Activated naive CD4-positive, alpha-beta T cell treated with anti-CD3 and anti-CD28 coated beads, Interleukin-2, amount 50 U/mL, for 24 hours (primary cell): ENCODE measurements around the gene RNF10.
"Not testable (repeated sequence)": the region's sequence is repeated elsewhere in the genome, so short reads cannot be mapped to it uniquely, and the experiment has no call there.

Source experiments
- H3K27ac Mint-ChIP-seq: one replicate; pipeline ENCODE4 v1.8.0; 2021; ENCODE audit warnings: mild to moderate bottlenecking, mixed read lengths
- H3K27me3 Mint-ChIP-seq: one replicate; pipeline ENCODE4 v1.8.0; 2021; ENCODE audit warnings: mixed read lengths
- H3K36me3 Mint-ChIP-seq: one replicate; pipeline ENCODE4 v1.8.0; 2021; ENCODE audit warnings: mixed read lengths
- H3K4me1 Mint-ChIP-seq: one replicate; pipeline ENCODE4 v1.8.0; 2021; ENCODE audit warnings: mixed read lengths
- H3K4me3 Mint-ChIP-seq: one replicate; pipeline ENCODE4 v1.8.0; 2021; ENCODE audit warnings: mild to moderate bottlenecking, mixed read lengths
- H3K9me3 Mint-ChIP-seq: one replicate; pipeline ENCODE4 v1.8.0; 2021; ENCODE audit warnings: mixed read lengths

RNF10 gene

DNA sequence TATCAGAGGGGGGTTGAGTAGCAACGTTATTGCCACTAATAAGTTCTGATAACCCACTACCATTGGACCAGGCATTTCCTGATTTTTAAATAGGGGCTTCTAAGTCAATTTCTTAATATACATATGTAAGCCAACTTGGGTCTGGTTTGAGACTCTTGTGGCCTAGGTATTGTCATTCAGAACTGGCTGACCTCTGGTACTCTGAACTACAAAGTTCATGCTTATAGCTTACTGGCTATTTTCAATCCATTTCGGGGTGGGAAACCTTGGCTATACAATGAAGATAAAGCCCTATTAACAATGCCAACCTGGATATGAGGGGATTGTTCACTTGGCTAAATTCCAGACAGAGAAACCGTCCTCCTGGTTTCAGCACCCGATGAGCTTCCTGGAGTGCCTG, 29.6 kb upstream of the RNF10 start:
- Mint-ChIP-seq H3K9me3 (no peaks in the 10 kb centered on the region), H3K27me3 (no peaks in the 10 kb centered on the region), H3K4me3 (no peak overlapping the region), H3K27ac (no peak overlapping the region), H3K36me3 (peaks cover 6% of the 10 kb centered on the region), H3K4me1 (peaks cover 6% of the 10 kb centered on the region)

DNA sequence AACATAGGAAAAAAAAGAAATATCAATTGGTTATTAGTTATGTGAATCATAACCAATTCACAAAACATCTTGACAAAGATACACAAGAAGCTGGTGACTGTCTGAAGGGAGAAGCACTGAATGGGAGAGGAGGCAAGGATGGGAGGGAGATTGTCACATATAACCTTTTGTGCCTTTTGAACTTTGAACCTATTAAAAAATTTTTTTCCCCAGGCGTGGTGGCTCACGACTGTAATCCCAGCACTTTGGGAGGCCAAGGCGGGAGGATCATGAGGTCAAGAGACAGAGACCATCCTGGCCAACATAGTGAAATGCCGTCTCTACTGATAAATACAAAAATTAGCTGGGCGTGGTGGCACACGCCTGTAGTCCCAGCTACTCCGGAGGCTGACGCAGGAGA, 25.6 kb upstream of the RNF10 start:
- peaks cover 7% of the 10 kb centered on the region for H3K36me3 Mint-ChIP-seq

DNA sequence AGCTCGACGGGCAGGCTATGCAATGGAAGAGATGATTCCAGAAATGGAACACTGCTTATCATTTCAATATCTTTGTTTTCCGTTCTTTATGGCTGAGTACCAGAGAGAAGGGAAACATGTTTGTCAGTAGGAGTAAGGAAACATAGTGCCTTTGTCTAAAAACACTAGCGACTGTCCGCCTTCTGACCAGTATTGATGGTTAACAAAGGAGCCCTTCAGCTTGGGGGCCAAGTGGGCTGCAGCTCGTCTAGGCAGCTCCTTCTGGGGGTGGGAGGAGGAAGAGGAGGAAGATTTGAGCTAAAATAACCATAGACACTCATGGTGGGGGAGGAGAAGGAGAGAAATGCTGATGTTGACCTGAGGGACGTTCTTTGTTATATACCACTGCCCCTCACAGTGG, 20.2 kb upstream of the RNF10 start:
- no peaks in the 10 kb centered on the region for H3K27me3 Mint-ChIP-seq
- no peak overlapping the region for H3K4me3 Mint-ChIP-seq
- H3K4me1 Mint-ChIP-seq = peaks cover 3% of the 10 kb centered on the region
- H3K9me3 Mint-ChIP-seq = no peaks in the 10 kb centered on the region
- peaks cover 11% of the 10 kb centered on the region for H3K36me3 Mint-ChIP-seq
- no peak overlapping the region for H3K27ac Mint-ChIP-seq

More for the DNA sequence above, 25.6 kb upstream of the RNF10 start:
- Mint-ChIP-seq H3K27ac (no peak overlapping the region), H3K9me3 (no peaks in the 10 kb centered on the region), H3K4me1 (no peaks in the 10 kb centered on the region), H3K27me3 (no peaks in the 10 kb centered on the region), H3K4me3 (no peak overlapping the region)

DNA sequence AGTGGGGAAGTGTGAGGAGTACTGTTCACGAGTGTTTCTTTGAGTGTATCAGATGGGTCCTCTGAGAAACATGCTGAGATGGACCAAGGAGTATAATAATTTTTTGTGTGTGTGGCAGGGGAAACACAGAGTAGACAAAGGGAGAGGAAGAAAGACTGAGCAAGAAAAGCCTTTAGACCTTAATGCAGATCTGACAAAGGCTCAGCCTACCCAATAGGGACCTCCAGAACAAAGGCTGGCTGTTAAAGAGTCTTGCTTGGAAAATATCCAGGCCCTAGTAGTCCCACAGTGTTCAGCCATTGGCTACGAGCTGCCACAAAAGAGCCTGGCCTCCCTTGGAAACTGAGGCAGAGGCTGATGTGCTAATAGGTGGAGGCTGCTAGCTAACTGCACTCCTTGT, 18.7 kb upstream of the RNF10 start:
- Mint-ChIP-seq H3K27me3 (no peaks in the 10 kb centered on the region), H3K27ac (no peak overlapping the region), H3K36me3 (peaks cover 8% of the 10 kb centered on the region), H3K9me3 (no peaks in the 10 kb centered on the region), H3K4me1 (peaks cover 3% of the 10 kb centered on the region), H3K4me3 (no peak overlapping the region)

DNA sequence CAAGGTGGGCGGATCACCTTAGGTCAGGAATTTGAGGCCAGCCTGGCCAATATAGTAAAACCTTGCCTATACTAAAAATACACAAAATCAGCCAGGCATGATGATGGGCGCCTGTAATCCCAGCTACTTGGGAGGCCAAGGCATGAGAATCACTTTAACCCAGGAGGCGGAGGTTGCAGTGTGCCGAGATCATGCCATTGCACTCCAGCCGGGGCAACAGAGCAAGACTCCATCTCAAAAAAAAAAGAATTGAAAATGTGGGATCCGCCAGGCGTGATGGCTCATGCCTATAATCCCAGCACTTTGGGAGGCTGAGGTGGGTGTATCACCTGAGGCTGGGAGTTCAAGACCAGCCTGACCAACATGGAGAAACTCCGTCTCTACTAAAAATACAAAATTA, 14.8 kb upstream of the RNF10 start:
- not testable (repeated sequence) for H3K9me3 Mint-ChIP-seq, H3K36me3 Mint-ChIP-seq, H3K4me3 Mint-ChIP-seq, H3K27ac Mint-ChIP-seq, H3K27me3 Mint-ChIP-seq, H3K4me1 Mint-ChIP-seq

- Mint-ChIP-seq H3K9me3 (no peaks in the 10 kb centered on the region), H3K4me3 (no peak overlapping the region), H3K36me3 (peaks cover 2% of the 10 kb centered on the region), H3K27ac (no peak overlapping the region), H3K27me3 (no peaks in the 10 kb centered on the region), H3K4me1 (peaks cover 5% of the 10 kb centered on the region)
Observed at GRCh38 chr12:120522568-120522967, 11.6 kb upstream of the RNF10 start.

DNA sequence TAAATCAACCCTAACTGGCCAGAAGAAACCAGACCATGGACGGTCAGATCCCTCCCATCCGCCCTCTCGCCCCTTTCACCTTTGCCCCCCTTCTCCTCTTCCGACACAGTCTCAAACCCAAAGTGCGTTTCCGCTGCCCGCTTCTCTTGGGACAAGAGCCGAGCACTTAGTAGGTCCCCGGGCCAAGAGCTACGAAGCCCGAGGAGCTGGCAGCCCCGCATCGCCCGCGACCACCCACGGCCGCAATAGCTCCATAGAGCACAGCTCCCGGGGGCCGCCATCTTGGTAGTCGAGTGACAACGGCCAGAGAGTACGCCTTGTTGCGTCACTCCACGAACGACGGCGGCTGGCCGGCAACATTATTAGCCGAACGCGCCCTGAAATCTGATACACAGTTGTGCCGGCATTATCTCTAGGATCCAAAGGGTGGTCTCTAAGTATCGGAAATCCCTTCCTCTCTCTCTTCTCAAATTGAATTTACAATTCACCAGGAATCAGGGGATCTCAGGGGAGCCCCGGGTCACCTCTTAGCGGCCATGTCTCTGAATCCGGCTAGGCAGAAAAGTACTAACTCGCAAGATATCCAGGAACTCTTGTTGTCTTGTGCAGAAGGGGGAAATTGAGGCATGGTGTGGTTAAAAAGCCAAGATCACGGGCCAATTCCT, 5.2 kb upstream of the RNF10 start, which contains the start of gene COQ5:
Gene COQ5 (minus strand): TSS at position 298 of the 665 bp plus-strand sequence. CDS start 17 bp downstream, at position 281.
- peaks cover 20% of the 10 kb centered on the region for H3K4me1 Mint-ChIP-seq
- H3K36me3 Mint-ChIP-seq = peaks cover 2% of the 10 kb centered on the region
- no peaks in the 10 kb centered on the region for H3K27me3 Mint-ChIP-seq
- H3K9me3 Mint-ChIP-seq = no peaks in the 10 kb centered on the region
- peak within 1 kb of the TSS; percentile 100 for H3K4me3 Mint-ChIP-seq
- peak within 1 kb of the TSS; percentile 100 for H3K27ac Mint-ChIP-seq

- peaks cover 22% of the 10 kb centered on the region for H3K4me1 Mint-ChIP-seq
- H3K27me3 Mint-ChIP-seq = no peaks in the 10 kb centered on the region
- peaks cover 2% of the 10 kb centered on the region for H3K36me3 Mint-ChIP-seq
- H3K27ac Mint-ChIP-seq = peak overlapping the region; percentile 100
- H3K9me3 Mint-ChIP-seq = no peaks in the 10 kb centered on the region
- H3K4me3 Mint-ChIP-seq = peak overlapping the region; percentile 100
Observed at GRCh38 chr12:120529641-120530417, 4.3 kb upstream of the RNF10 start.

DNA sequence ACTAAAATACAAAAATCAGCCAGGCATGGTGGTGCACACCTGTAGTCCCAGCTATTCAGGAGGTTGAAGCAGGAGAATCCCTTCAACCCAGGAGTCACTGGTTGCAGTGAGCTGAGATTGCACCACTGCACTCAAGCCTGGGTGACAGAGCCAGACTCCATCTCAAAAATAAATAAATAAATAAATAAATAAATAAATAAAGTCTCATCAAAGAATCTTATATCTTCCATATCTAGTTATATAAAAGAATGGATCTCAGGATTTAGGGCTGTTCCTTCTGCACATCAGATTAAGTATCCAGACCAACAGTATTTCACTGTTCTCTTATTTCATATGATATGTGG, 3.8 kb upstream of the RNF10 start:
- not testable (repeated sequence) for H3K36me3 Mint-ChIP-seq, H3K27ac Mint-ChIP-seq

DNA sequence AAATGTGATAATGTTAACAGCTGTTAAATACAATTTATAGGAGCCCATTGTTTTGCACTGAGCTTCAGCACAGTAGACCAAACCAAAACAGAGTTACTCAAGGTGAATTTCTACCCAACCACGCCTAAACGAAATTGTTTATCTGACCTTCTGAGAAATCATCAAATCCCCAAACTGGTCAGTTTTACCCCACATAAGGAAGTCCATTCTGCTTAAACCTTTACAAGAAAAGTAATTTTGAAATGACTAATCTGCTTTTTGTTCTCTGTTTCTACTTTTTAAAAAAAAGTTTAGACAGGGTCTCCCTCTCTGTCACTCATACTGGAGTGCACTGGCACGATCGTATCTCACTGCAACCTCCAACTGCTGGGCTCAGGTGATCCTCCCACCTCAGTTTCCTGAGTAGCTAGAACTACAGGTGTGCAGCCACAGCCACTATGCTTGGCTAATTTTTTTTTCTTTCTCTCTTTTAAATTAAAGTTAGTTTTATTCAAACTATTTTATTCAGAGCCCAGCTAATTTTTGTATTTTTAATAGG, 1.4 kb upstream of the RNF10 start:
- Mint-ChIP-seq H3K36me3 (peaks cover 4% of the 10 kb centered on the region), H3K27ac (no peak overlapping the region), H3K27me3 (no peaks in the 10 kb centered on the region), H3K4me3 (no peak overlapping the region), H3K9me3 (no peaks in the 10 kb centered on the region), H3K4me1 (peaks cover 39% of the 10 kb centered on the region)

More for the DNA sequence above, 3.8 kb upstream of the RNF10 start:
- not testable (repeated sequence) for H3K27me3 Mint-ChIP-seq, H3K9me3 Mint-ChIP-seq
- Mint-ChIP-seq H3K4me3 (peak overlapping the region; percentile 36), H3K4me1 (peaks cover 22% of the 10 kb centered on the region)

DNA sequence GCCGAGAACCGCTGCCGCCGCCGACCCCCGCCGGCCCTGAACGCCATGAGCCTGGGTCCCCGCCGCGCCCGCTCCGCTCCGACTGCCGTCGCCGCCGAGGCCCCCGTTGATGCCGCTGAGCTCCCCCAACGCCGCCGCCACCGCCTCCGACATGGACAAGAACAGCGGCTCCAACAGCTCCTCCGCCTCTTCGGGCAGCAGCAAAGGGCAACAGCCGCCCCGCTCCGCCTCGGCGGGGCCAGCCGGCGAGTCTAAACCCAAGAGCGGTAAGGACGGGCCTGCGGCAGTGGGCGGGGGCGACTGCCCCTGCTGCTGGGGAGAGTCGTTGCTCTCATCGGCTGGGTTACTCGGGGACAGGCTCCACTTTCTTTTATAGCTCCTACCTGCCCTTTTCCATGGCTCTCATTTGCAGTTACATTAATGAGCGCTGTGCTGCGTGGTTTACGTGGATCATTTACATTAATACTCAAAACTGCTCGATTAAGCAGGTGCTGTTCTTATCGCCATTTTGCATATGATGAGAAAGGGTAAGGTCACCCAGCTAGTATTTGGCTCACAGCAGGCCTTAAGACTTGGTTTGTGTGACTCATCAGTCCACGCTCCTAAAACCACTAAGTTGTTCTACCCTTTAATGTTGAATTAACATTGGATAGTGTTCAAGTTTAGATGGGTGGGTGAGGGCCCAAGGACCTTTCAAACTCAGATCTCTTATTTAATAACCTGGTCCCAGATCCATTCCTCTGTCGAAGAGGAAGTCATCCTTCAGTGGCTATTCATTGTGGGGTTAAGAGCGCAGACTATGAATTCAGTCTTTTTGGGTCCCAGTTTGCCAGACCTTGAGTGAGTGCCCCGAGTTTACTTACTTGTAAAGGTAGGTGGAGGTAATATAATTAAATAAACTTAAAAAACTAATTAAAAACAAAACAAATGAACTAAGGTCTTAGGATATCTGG, 823 bp downstream of the RNF10 start:
- H3K9me3 Mint-ChIP-seq = no peaks in the 10 kb centered on the region
- peak overlapping the region; percentile 94 for H3K4me3 Mint-ChIP-seq
- peaks cover 7% of the 10 kb centered on the region for H3K36me3 Mint-ChIP-seq
- peak overlapping the region; percentile 91 for H3K27ac Mint-ChIP-seq
- H3K27me3 Mint-ChIP-seq = no peaks in the 10 kb centered on the region
- H3K4me1 Mint-ChIP-seq = peaks cover 48% of the 10 kb centered on the region

- Mint-ChIP-seq H3K27me3 (no peaks in the 10 kb centered on the region), H3K4me1 (peaks cover 55% of the 10 kb centered on the region), H3K27ac (peak overlapping the region; percentile 89), H3K36me3 (peaks cover 7% of the 10 kb centered on the region), H3K9me3 (no peaks in the 10 kb centered on the region), H3K4me3 (peak overlapping the region; percentile 94)
Observed at GRCh38 chr12:120536064-120536791, 2.1 kb downstream of the RNF10 start.

DNA sequence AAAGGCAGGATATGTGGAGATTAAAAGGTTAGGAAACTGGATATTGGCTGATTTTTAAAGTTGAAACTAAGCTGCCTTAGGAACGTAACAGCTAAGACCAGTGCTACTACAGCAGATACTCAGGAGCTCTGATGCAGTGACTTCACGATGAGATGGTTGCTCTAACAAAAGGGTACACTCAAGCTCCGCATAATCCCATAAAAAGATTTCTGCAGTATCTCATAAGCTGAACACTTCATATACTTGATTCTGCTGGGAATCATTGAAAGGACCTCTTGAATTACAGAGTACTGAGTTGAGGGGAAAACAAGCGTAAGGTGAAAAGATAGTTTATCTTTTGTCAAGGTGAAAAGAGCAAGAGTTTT, 3.7 kb downstream of the RNF10 start:
- H3K36me3 Mint-ChIP-seq = peaks cover 7% of the 10 kb centered on the region
- H3K27ac Mint-ChIP-seq = peak overlapping the region; percentile 74
- no peaks in the 10 kb centered on the region for H3K27me3 Mint-ChIP-seq
- H3K9me3 Mint-ChIP-seq = no peaks in the 10 kb centered on the region
- H3K4me3 Mint-ChIP-seq = peak overlapping the region; percentile 94
- peaks cover 66% of the 10 kb centered on the region for H3K4me1 Mint-ChIP-seq

GRCh38 chr12:120538281-120539156, 4.4 kb downstream of the RNF10 start:
- Mint-ChIP-seq H3K27me3 (no peaks in the 10 kb centered on the region), H3K9me3 (no peaks in the 10 kb centered on the region), H3K27ac (peak overlapping the region; percentile 80), H3K4me3 (peak overlapping the region; percentile 94), H3K4me1 (peaks cover 68% of the 10 kb centered on the region), H3K36me3 (peaks cover 7% of the 10 kb centered on the region)
